ENCODE measurements around the gene ART1.

DNA sequence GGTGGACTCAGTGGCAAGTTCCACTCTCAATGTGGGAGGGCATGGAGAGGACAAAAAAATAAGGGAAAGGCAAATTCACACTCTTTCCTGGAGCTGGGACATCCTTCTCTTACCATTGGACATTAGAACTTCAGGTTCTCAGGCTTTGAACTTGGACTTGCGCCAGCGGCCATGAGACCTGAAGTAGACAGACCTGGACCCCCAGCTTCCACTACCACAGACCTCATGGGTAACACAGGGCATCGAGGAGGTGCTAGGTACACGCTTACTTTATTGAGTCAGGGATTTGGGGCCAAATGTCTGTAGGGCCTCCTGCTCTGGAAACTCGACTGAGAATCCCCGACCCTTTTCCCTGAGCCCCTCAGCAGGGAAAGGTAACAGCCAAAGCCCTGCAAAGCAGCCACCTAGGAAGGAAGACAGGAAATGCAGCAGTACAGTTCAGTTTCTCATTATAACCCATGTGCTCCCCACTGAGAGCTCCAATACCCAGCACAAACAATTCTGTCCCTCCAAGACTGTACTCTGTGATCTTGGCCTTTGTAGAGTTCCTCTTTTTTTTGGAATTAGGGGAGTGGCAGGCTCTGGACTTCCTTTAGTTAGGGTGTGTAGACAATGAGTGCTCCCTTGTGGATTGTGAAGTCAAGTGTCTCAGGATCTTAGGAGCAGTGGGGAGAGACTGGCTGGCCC is 20.6 kb downstream of the ART1 start:
- TF ChIP-seq, protein P1, sequence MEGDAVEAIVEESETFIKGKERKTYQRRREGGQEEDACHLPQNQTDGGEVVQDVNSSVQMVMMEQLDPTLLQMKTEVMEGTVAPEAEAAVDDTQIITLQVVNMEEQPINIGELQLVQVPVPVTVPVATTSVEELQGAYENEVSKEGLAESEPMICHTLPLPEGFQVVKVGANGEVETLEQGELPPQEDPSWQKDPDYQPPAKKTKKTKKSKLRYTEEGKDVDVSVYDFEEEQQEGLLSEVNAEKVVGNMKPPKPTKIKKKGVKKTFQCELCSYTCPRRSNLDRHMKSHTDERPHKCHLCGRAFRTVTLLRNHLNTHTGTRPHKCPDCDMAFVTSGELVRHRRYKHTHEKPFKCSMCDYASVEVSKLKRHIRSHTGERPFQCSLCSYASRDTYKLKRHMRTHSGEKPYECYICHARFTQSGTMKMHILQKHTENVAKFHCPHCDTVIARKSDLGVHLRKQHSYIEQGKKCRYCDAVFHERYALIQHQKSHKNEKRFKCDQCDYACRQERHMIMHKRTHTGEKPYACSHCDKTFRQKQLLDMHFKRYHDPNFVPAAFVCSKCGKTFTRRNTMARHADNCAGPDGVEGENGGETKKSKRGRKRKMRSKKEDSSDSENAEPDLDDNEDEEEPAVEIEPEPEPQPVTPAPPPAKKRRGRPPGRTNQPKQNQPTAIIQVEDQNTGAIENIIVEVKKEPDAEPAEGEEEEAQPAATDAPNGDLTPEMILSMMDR (IDR thresholded peaks at IDR 0.05), result no peak
- no peak for TF ChIP-seq POLR2A (IDR thresholded peaks at IDR 0.05)
